Trophoblast cell (in vitro differentiated cells and primary cell): ENCODE measurements around the gene TTLL4.

Experiments
- DNase-seq, 2 donors: peaks; one replicate each; pipeline ENCODE4 v3.0.0-alpha.2; 2016
- H2AFZ ChIP-seq: 2 replicates; pipeline ENCODE4 v1.6.1; 2013; ENCODE audit warnings: low read length, moderate library complexity, mild to moderate bottlenecking; ENCODE audit not compliant: insufficient read depth, poor library complexity
- H2AK5ac ChIP-seq: 2 replicates; pipeline ENCODE4 v1.6.1; 2013; ENCODE audit warnings: mild to moderate bottlenecking, low read length
- H2BK120ac ChIP-seq: 2 replicates; pipeline ENCODE4 v1.6.1; 2013; ENCODE audit warnings: low read length, mild to moderate bottlenecking, moderate library complexity; ENCODE audit not compliant: insufficient read depth, poor library complexity
- H2BK12ac ChIP-seq: 2 replicates; pipeline ENCODE4 v1.6.1; 2013; ENCODE audit warnings: mild to moderate bottlenecking, low read length, moderate library complexity
- H2BK5ac ChIP-seq: 2 replicates; pipeline ENCODE4 v1.6.1; 2013; ENCODE audit warnings: low read length, low read depth, moderate library complexity, mild to moderate bottlenecking; ENCODE audit not compliant: poor library complexity
- H3K14ac ChIP-seq: 2 replicates; pipeline ENCODE4 v1.6.1; 2013; ENCODE audit warnings: mild to moderate bottlenecking, low read length
- H3K18ac ChIP-seq: 2 replicates; pipeline ENCODE4 v1.6.1; 2013; ENCODE audit warnings: mild to moderate bottlenecking, low read length
- H3K23ac ChIP-seq: 2 replicates; pipeline ENCODE4 v1.6.1; 2013; ENCODE audit warnings: low read length
- H3K27ac ChIP-seq: 2 replicates; pipeline ENCODE4 v1.5.1; 2013; ENCODE audit warnings: low read depth, mild to moderate bottlenecking, inconsistent platforms, low read length, moderate library complexity
- H3K27me3 ChIP-seq: 2 replicates; pipeline ENCODE4 v1.6.1; 2013; ENCODE audit warnings: inconsistent platforms, mild to moderate bottlenecking, low read length, moderate library complexity; ENCODE audit not compliant: insufficient read depth
- H3K36me3 ChIP-seq, 2 experiments: 1 replicate in 1 of 2; 2 replicates in 1 of 2; pipeline ENCODE4 v1.6.1; 2013; ENCODE audit warnings: low read length in 2 of 2, mild to moderate bottlenecking in 2 of 2, moderate library complexity in 1 of 2; ENCODE audit not compliant: insufficient read depth in 2 of 2, control insufficient read depth in 1 of 2
- H3K4ac ChIP-seq: 2 replicates; pipeline ENCODE4 v1.6.1; 2013; ENCODE audit warnings: low read depth, mild to moderate bottlenecking, low read length, moderate library complexity
- H3K4me1 ChIP-seq, 2 experiments: 1 replicate in 1 of 2; 2 replicates in 1 of 2; pipeline ENCODE4 v1.6.1; 2013; ENCODE audit warnings: low read length in 2 of 2, mild to moderate bottlenecking in 2 of 2, moderate library complexity in 1 of 2; ENCODE audit not compliant: insufficient read depth in 2 of 2, control insufficient read depth in 1 of 2
- H3K4me2 ChIP-seq: 2 replicates; pipeline ENCODE4 v1.6.1; 2013; ENCODE audit warnings: inconsistent platforms, mild to moderate bottlenecking, low read length, moderate library complexity
- H3K4me3 ChIP-seq: 2 replicates; pipeline ENCODE4 v1.5.1; 2013; ENCODE audit warnings: mild to moderate bottlenecking, low read depth, low read length, inconsistent platforms
- H3K79me1 ChIP-seq: one replicate; pipeline ENCODE4 v1.6.1; 2013; ENCODE audit warnings: low read length
- H3K79me2 ChIP-seq: 2 replicates; pipeline ENCODE4 v1.6.1; 2013; ENCODE audit warnings: low read length, mild to moderate bottlenecking; ENCODE audit not compliant: control insufficient read depth, insufficient read depth, poor library complexity
- H3K9ac ChIP-seq: 2 replicates; pipeline ENCODE4 v1.6.1; 2013; ENCODE audit warnings: mild to moderate bottlenecking, low read length
- H3K9me3 ChIP-seq: 2 replicates; pipeline ENCODE4 v1.6.1; 2013; ENCODE audit warnings: low read depth, mild to moderate bottlenecking, control low read depth, inconsistent platforms, low read length; ENCODE audit not compliant: insufficient read depth
- H4K12ac ChIP-seq: 2 replicates; pipeline ENCODE4 v1.6.1; 2013; ENCODE audit warnings: low read depth, mild to moderate bottlenecking, low read length, moderate library complexity
- H4K8ac ChIP-seq: 2 replicates; pipeline ENCODE4 v1.6.1; 2013; ENCODE audit warnings: low read depth, mild to moderate bottlenecking, low read length, moderate library complexity
- H4K91ac ChIP-seq: one replicate; pipeline ENCODE4 v1.6.1; 2013; ENCODE audit warnings: low read depth, mild to moderate bottlenecking, low read length, moderate library complexity
- WGBS: extraction: QIAGEN DNeasy Blood & Tissue Kit; methylation state at CpG from one replicate; pipeline ENCODE4 v1.1.7; 2013; ENCODE audit warnings: missing lambda C conversion rate; ENCODE audit not compliant: insufficient read length, insufficient coverage; ENCODE audit errors: extremely low coverage; 5-methylcytosine and 5-hydroxymethylcytosine counted together

Gene TTLL4

GRCh38 chr2:218745160-218745558, 34.5 kb downstream of the TTLL4 start:
- H4K8ac ChIP-seq, result no peak overlapping the region
- no peak overlapping the region for H3K23ac ChIP-seq
- H3K27ac ChIP-seq, result no peak overlapping the region
- WGBS, result no CpG with 5 or more reads among the region's 5 CpGs
- no peak overlapping the region for H2AK5ac ChIP-seq
- H2AFZ ChIP-seq, result no peak overlapping the region
- H3K4ac ChIP-seq, result no peak overlapping the region
- DNase-seq, result peak; percentile 9 to 11
- H3K27me3 ChIP-seq, result no peaks in the 10 kb centered on the region
- no peak overlapping the region for H3K9ac ChIP-seq
- peak overlapping the region; percentile 5 for H2BK5ac ChIP-seq
- no peak overlapping the region for H3K4me2 ChIP-seq
- no peak overlapping the region for H3K14ac ChIP-seq
- H3K9me3 ChIP-seq, result no peaks in the 10 kb centered on the region
- no peak overlapping the region for H4K12ac ChIP-seq
- peaks cover 49 to 61% of the 10 kb centered on the region in 2 experiments for H3K36me3 ChIP-seq
- peak overlapping the region; percentile 11 for H3K18ac ChIP-seq
- H3K79me2 ChIP-seq, result no peaks in the 10 kb centered on the region
- H2BK12ac ChIP-seq, result no peak overlapping the region
- no peak overlapping the region for H3K4me3 ChIP-seq
- H3K79me1 ChIP-seq, result no peaks in the 10 kb centered on the region
- no peak overlapping the region for H4K91ac ChIP-seq
- peaks cover 0 to 6% of the 10 kb centered on the region in 2 experiments for H3K4me1 ChIP-seq
- H2BK120ac ChIP-seq, result no peak overlapping the region

- Histone ChIP-seq H3K27me3 (no peaks in the 10 kb centered on the region), H3K4me1 (peaks cover 0 to 6% of the 10 kb centered on the region in 2 experiments), H4K91ac (no peak overlapping the region), H3K9ac (no peak overlapping the region), H3K79me1 (no peaks in the 10 kb centered on the region), H2AFZ (no peak overlapping the region), H3K36me3 (peaks cover 47 to 62% of the 10 kb centered on the region in 2 experiments), H3K18ac (no peak overlapping the region), H4K8ac (no peak overlapping the region), H2AK5ac (no peak overlapping the region), H3K4me3 (no peak overlapping the region), H2BK120ac (no peak overlapping the region), H3K4me2 (no peak overlapping the region), H2BK5ac (no peak overlapping the region), H2BK12ac (no peak overlapping the region), H3K27ac (no peak overlapping the region), H3K9me3 (no peaks in the 10 kb centered on the region), H3K79me2 (no peaks in the 10 kb centered on the region), H4K12ac (no peak overlapping the region), H3K4ac (no peak overlapping the region), H3K23ac (no peak overlapping the region), H3K14ac (no peak overlapping the region)
- no CpG with 5 or more reads among the region's 10 CpGs for WGBS
- DNase-seq, result no peak
Observed at GRCh38 chr2:218745559-218746469, 35.2 kb downstream of the TTLL4 start.

GRCh38 chr2:218746470-218746795, 35.8 kb downstream of the TTLL4 start:
- Histone ChIP-seq H2AK5ac (no peak overlapping the region), H3K9ac (no peak overlapping the region), H2BK5ac (no peak overlapping the region), H3K23ac (no peak overlapping the region), H3K4me1 (peaks cover 0 to 6% of the 10 kb centered on the region in 2 experiments), H3K27me3 (no peaks in the 10 kb centered on the region), H3K9me3 (no peaks in the 10 kb centered on the region), H4K91ac (no peak overlapping the region), H2BK12ac (no peak overlapping the region), H3K18ac (no peak overlapping the region), H3K4me3 (no peak overlapping the region), H3K79me1 (no peaks in the 10 kb centered on the region), H4K8ac (no peak overlapping the region), H4K12ac (no peak overlapping the region), H3K36me3 (peaks cover 41 to 57% of the 10 kb centered on the region in 2 experiments), H2AFZ (no peak overlapping the region), H3K4ac (no peak overlapping the region), H3K27ac (no peak overlapping the region), H2BK120ac (no peak overlapping the region), H3K4me2 (no peak overlapping the region), H3K79me2 (no peaks in the 10 kb centered on the region), H3K14ac (no peak overlapping the region)
- WGBS, result no CpG with 5 or more reads among the region's 1 CpG
- no peak for DNase-seq

GRCh38 chr2:218746960-218747359, 36.3 kb downstream of the TTLL4 start:
- H3K79me1 ChIP-seq, result no peaks in the 10 kb centered on the region
- no peaks in the 10 kb centered on the region for H3K27me3 ChIP-seq
- H3K36me3 ChIP-seq, result peaks cover 43 to 59% of the 10 kb centered on the region in 2 experiments
- no peak overlapping the region for H3K14ac ChIP-seq
- H4K91ac ChIP-seq, result no peak overlapping the region
- H2BK12ac ChIP-seq, result no peak overlapping the region
- H3K4me1 ChIP-seq, result peaks cover 0 to 6% of the 10 kb centered on the region in 2 experiments
- no peak overlapping the region for H3K4me2 ChIP-seq
- no peak overlapping the region for H2BK5ac ChIP-seq
- WGBS, result no CpG with 5 or more reads among the region's 10 CpGs
- no peak for DNase-seq
- no peak overlapping the region for H3K27ac ChIP-seq
- H3K79me2 ChIP-seq, result no peaks in the 10 kb centered on the region
- no peak overlapping the region for H2AK5ac ChIP-seq
- H4K8ac ChIP-seq, result no peak overlapping the region
- no peak overlapping the region for H4K12ac ChIP-seq
- no peak overlapping the region for H3K9ac ChIP-seq
- no peak overlapping the region for H3K4me3 ChIP-seq
- H3K9me3 ChIP-seq, result no peaks in the 10 kb centered on the region
- no peak overlapping the region for H2AFZ ChIP-seq
- H3K4ac ChIP-seq, result no peak overlapping the region
- no peak overlapping the region for H3K23ac ChIP-seq
- H3K18ac ChIP-seq, result no peak overlapping the region
- H2BK120ac ChIP-seq, result no peak overlapping the region
